ENCODE results near the gene NOS1AP. TPM values are rescaled to one million over a fixed set of nuclear protein-coding genes. Genes with fewer than 3 reads are reported as not detected.

The NOS1AP gene
- total RNA-seq, 1 experiment from 2014 or later, result 0.17 TPM

DNA sequence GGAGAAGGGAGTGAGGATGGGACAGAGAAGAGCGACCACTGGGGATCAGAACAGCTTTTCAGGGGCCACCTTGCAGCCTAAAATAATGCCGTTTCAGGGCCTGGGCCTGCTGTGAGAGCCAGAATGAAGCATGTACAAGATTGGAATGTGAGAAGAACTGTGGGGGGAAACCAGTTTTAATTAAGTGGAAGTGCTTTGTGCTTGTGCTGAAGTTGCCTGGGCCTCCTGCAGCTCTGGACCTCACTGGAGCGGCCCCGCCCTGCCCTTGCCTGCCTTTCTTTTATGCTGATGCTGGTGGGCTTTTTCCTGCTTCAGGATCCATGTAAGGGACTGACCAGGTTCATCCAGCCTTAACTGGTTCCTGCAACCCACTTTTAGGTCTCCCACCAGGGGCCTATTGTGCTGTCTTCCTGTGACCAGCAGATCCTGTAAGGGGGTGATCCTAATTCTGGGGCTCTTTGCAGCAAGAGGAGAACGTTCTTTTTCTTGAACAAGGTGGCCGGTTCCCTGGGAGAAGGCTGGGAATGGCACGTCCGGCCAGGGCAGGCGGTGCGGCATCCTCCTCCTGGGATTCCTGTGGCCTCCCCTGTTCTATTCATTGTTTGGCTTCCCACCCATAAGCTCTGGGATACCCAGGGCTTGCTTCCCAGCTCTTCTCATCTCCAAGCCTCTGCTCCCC, 315.2 kb downstream of the NOS1AP start:
- DNase-seq (ENCODE audit: low spot score), result no peak

DNA sequence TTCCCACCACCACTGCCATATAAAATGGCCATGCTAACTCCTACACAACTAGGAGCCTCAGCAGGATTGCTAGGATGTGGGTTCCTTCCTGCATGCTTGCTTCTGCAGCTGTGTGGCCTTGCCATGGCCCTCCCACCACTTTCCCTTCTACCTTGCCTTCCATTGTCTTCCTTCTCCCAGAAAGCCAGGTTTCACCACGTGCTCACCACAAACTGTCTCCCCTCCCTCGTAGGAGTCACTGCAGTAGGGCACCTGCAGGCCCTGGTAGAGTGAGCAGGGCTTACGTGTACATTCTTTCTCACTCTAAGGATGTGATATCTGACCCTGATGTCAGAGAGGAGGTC, 315.8 kb downstream of the NOS1AP start:
- no peak for DNase-seq (ENCODE audit: low spot score)

DNA sequence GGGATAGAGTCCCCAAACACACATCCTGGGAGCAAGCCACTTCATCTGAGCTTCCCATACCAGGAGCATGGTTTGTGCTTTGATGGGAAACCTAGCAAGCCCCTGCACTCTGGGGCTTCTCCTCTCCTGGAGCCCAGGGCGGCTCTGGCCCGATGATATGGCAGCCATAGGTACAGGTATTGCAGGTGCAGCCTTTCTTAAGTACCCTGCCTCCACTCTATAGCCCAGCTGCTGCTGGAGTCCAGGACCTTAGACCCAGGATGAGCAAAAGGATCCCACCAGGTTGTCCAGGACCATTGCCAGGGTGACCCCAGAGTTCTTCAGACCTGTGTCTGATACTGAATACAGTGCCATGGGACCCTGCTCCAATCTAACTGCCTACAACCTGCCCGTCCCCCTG, 316.2 kb downstream of the NOS1AP start:
- no peak for DNase-seq (ENCODE audit: low spot score)

DNA sequence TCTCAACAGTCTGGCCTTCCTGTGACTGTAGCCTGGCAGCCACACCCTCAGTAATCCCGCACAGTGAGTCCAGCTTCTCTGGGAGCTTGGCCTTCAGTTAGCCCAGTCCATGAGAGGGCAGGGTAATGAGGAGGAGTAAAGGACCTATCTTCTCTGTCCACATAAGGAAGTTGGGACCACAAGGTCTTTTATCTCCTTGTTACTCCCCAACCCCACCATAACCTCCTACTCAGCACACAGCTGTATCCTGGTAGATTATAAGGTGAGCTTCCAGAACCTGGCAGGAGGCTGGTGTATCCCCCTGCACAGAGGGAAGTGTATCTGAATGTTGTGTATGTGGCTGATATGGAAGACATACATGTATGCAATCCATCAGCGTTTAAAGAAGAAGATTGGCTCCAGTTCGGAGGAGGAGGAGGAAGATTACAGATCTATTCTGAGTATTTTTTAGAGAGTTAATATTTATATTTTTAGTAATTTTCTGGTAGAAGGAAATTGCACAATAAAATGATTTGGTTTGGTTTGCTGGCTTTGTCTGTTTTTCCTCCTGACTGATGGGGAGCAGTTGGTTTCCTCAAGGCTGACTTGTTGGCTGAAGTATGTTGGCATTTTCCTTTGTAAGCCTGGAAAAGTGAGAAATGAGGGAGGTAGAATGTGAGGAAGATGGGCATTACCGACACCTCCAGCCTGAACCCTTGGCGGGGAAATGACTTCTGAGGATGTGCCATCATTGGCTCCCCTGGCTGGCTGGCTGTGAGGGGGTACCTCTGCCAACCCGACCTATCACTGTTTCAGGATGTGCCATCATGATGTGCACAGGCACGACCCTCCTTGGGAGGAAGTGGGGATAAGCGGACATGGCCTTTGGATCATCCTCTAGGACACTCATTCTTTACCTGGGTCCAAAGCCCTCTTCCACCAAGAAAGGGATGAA, 317.1 kb downstream of the NOS1AP start:
- DNase-seq (ENCODE audit: low spot score), result no peak

DNA sequence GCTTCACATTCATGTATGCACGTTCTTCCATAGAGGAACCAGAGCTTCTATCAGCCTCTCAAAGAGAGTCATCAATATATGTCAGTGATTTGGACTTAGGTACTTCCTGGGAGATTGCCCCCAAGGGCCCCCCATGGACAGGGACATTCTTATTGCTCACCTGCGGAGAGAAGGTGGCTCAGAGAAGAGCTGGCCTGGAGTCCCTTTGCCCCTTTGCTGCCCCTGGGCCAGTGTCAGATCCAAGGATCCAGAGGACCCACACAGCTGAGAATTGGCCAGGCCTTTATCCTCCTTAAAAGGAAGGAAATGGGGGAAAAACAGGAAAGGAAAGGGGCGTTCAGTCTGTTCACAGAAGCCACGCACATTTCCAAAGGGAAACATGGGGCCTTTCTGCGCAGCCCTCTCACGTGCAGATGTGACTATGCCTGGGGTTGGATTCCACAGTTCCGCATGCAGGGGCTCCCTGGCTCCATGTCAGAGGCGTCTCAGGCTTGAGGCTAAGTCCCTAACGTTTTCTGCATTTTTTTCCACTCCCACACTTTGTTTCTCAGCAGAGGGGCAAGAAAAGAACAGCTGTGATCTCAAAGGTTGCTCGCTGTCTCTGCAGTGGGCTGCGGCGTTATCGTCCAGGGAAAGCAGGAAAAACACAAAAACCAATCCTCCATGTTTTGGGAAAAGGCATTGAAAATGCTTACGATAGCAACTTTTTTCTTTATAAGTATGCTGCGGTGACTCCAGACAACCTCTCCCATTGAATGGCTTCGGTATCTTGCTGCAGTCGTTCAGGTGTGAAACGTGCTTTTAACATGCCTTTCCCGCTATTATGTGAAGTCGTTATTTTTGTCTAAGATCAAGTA, 318.0 kb downstream of the NOS1AP start:
- no peak for DNase-seq (ENCODE audit: low spot score)

DNA sequence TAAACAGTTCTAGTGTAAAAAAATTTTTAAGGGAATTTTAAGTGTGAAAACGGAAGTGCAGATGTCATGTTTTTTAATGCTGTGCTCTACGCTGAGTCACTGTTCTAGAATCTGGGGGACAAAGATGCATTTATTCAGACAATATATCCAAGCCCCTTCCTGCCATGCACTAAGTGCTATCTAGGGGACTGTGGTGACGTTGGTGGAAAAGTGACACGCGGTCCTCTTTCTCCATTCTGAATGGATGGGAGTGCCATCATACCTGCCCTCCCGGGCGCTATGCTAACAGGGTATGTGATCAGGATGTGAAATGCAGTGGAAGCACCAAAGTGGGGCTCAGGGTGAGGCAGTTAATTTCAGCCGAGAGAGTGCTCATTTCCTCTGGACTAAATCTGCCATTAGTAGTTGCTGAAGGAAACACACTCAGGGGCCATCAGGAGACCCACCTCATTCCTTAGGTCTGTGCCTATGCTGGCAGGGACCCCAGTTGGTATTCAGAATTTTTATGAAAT, 318.6 kb downstream of the NOS1AP start:
- DNase-seq (ENCODE audit: low spot score), result no peak

DNA sequence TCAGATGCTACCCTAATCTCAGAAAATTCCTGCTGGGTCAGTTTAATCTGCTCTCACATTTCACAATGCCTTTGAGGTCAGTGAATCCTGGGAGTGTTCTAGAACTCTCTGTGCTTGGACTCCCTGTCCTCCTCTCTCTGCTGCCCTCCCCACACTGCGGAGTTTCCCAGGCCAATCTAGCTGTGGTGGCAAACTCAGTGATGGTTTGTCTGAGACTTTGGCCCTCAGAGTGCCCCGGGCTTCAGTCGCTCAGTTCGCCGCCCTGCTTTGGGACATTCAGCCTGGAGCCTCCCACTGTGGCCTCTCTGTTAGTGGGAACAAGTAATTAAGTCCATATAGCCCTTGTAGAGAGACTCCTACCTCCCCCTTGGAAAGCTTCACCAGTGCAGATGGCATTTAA, 319.1 kb downstream of the NOS1AP start:
- DNase-seq (ENCODE audit: low spot score), result no peak

DNA sequence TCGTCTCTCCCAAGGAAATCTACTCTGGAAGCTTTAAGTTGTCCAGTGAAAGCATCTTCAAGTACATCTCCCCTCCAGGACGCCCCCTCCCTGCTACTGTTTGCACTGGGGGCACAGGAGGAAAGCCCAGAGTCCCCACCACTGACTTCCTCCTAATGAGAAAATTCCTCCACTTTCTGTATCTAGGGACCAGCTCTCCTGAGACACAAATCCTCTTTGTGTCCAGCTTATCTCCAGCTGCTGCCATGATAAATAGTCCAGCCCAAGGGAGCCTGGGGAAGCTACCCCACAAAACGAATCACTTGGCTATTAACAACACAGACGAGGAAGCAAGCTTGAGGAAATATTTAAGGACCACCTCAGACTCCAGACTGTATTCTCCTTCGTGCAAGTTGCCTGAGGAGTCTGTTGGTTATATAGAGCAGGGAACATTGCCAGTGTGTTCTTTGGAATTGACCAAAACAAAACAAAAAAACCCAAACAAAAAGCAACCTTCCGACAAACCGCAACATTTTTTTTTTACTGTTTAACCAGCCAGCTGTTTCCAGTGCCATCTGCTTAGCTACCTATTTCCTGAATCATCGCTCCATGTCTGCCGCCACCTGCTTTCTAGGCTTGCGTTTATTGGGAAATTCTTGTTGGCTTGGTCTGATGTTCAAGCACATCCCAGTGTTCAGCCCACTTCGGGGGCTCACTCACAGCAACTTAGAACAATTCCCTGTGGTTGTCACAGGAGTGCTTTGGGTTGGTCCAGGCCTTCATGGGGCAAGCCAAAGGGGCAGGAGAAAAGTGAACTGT, 319.7 kb downstream of the NOS1AP start:
- peak; percentile 51 for DNase-seq (ENCODE audit: low spot score)

DNA sequence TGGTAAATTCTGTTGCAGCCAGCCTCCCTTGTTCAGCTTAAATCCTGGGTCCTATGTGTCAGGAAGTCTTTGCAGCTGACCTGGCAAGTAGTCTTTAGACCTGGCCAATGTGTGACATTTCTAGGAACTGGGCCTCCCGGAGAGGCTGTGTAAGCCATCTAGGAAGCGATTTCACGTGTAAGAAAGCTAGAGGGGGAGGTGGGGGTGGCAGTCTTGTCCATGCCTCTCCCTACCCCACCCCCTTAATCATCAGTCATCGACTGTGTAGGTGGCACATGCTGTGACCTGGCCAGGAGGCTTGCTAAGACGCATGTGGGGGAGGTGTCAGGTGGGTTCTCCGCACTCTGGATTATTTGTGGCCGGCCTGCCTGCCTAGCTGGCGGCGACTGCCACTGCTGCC, 320.5 kb downstream of the NOS1AP start:
- no peak for DNase-seq (ENCODE audit: low spot score)

DNA sequence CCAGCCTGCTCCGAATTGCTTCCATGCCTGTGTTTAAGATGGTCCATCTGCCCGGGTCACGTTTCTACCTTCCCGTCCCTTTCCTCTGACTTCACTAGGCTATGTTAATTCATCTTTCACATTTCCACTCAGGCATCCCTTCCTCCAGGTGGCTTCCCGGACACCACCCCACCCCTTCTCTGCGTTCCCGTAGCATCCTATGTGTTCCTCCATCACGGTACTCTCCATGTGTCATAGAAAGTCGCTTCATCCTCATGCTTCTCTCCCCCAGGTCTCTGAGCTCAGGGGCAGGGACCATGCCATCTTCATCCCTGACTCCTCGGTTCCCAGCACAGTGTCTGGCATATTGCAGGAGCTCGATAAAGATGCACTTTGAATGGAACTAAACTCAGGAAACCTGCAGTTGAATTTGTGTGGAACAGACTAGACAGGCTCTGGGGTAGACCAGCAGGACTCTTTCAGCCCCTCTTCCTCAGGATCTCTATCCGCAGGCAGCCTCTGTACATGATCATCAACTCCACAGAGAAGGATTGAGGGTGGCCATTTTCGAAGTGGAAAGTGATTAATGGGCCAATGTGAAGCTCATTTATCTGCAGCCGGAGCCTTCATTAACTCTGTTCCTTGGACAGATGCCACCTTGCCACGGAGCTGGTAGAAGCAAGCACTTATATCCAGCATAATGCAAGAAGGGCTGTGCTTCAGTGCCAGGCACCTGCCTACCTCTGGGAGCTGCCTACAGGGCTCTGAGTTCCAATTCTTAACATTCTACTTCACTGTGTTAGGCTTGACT, 321.1 kb downstream of the NOS1AP start:
- DNase-seq (ENCODE audit: low spot score), result no peak

DNA sequence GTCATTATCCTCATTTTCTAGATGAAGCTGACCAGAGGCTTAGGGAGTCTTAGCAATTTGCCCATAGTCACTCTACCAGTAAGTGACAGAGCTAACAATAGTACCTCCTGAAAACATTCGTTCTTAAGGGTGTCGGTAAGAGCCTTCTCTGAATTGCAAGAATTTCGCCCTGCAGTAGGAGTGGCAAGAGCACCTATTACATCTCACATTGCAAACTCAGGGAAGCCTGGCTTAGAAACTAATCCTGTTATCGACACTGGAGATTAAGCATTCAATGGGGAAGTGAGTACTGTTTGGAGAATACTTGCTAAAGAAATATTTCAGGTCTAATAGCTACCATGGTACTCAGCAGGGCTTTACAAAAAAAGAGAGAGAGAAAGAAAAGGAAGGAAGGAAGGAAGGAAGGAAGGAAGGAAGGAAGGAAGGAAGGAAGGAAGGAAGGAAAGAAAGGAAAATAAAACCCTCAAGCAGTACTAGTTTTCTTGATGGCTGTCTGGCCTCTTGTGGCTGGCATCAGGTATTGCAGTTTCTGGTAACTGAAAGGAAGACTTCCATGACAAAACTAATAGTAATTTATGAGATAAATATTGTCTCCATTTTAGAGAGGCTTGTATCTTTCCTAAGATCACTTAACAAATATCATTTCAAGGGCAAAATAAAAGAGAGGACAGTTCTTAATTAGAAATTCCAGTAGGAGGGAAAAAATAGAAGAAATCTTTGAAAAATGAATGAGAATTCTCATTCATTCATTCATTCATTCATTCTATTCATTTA, 322.5 kb downstream of the NOS1AP start:
- DNase-seq (ENCODE audit: low spot score), result peak; percentile 29

DNA sequence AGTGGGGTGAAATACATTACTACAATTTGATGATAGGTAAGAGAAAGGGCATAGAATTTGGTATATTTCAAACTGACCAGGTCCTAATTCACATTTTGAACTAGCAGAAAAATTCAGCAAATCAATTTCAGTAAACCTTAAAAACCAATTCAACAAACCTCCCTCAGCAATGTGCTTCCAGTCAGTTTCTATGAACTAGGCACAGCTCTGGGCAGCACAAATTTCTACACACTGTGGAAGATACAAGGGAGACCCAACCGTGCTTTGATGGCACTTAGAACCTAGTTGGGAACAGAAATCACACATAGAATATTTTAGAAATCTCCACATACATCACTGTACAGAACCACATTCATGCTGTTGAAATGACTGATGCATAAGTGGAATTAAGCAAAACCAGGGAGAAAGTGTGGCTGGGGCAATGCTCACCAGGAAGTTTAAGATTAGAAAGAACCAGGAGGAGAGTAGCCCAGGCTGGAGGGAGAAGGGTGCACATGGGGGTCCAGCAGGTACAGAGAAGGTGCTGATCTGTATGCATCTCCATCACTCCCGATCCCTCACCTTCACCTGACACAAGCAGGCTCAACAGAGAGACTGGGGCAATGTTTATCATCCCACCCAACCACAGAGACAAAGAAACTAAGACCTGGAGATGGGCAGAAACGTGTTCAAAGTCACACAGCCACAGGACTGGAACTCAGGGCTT, 326.9 kb downstream of the NOS1AP start:
- DNase-seq (ENCODE audit: low spot score), result no peak

DNA sequence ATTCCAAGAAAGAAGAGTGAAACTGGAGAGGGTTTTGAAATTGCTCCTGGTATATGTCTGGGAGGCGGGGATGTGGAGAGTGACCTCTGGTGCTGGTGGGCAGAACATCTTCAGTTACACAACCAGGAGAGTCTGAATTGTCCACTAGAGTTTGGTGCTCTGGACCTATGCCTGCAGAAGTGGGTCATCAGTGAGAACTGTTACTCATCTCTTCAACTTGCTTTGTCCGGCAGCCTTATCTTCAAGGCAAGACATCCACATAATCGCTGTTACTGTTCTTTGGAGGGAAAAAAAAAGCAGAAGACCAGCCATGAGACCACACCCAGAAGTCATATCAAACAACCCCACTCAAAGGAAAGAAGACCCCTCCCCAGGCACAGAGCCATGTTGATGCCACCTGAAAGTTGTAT, 327.6 kb downstream of the NOS1AP start:
- DNase-seq (ENCODE audit: low spot score), result no peak

DNA sequence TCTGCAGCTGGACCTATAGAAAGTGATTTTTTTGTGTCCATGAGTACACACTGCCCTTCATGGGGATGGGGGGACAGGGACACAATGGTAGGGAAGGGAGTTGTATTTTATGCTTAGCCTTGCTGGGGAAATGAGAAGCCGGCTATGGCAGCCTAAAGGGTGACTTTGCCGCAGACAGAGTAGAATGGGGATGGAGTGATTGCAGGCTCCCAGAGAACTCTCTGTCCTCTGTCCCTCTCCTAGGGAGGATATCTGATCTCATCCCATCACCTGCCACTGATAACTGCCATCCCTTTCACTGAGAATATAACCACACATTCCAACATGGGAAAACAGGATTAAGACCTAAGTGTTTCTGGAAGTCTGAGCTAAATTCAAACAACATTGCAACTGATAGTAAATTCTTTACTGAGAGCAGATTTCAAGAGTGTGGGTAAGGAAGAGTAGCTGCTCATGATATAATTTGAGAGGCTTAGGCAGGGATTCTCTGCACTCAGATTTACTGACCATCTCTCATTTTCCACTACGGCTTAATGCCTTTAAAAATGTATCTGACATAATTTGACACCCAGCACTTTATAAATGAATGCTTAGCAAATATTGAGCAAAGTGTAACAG, 328.6 kb downstream of the NOS1AP start:
- DNase-seq (ENCODE audit: low spot score), result no peak

DNA sequence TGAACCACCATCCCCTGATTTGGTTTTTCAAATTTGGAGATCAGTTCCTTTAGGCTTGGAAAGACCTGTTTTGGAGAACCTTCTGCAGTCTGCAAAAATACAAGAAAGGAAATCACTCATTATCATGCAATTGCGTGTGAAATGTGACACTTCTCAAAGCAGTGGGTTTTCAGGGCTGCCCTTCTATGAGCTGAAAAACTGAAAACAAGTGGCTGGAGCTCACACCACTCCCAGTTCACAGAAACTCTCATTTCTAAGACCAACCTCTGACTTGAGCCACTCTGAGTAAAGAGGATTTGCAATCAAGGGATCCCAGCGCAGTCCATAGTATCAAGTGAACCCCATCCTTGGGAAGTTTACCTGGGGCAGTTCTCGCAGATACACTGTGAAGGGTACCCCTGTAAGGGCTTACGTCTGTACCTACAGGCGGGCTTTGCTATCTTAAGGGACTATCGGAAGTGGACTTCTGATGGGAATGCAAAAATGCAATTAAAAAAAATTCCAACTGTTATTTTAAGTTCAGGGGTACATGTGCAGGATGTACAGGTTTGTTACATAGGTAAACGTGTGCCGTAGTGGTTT, 329.6 kb downstream of the NOS1AP start:
- no peak for DNase-seq (ENCODE audit: low spot score)

DNA sequence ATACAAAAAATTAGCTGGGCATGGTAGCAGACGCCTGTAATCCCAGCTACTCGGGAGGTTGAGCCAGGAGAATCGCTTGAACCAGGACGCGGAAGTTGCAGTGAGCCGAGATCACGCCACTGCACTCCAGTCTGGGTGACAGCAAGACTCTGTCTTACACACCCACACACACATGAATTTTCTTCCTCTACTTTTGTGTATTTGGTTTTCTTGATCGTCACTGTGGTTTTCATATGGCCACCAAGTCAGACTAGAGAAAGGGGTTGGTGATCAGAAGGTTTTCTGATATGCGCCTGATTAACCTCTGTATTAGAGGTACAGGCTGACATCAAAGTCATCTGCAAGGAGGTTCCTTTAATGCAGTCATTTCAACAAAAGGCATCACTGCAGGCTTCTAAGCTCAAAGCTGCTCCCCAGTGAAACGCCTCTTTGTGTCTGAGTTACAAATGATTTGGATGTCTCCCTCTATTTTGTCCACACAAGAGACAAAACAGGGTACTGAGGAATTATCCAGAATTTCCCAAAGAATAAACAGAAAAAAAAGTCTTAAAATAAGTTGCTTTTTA, 331.4 kb downstream of the NOS1AP start:
- DNase-seq (ENCODE audit: low spot score), result no peak

DNA sequence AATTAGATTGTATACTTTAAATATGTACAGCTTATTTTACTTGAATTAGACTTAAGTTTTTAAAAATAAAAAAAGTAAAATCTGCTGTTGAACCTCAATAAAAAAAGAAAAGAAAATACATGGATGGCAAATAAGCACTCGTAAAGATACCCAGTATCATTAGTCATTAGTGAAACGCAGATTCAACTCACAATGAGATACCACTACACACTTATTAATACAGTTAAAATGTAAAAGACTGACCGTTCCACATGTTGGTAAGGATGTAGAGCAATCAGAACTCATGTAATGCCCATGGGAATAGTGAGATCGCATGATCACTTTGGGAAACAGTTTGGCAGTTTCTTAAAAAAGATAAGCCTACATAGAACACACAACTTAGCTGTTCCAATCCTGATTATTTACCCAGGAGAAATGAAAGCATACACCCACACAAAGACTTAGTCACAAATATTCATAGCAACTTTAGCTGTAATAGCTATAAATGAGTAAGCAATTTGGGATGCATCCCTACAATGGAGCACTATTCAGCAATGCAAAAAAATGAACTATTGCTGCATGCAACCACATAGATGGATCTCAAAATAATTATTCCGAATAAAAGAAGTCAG, 335.2 kb downstream of the NOS1AP start:
- no peak for DNase-seq (ENCODE audit: low spot score)

All from H4 (cell line).